Measurements from ENCODE around the gene MAST1.

DNA sequence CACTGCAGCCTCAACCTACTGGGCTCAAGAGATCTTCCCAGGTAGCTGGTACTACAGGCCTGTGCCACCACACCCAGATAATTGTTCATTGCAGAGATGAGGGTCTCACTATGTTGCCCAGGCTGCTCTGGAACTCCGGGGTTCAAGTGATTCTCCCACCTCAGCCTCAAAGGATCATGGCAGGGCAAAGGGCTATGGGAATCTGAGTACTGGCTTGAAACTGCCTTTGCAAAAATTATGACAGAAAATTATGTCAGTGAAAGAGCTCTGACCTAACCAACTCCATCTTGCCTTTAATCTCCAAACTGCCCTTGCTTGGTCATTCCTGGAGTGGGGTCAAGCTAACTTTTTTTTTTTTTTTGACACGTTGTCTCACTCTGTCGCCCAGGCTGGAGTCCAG lies 44.3 kb downstream of the MAST1 start:
- TF ChIP-seq POLR2A (IDR thresholded peaks at IDR 0.05; ENCODE audit: low read depth) (no peak), POLR2AphosphoS5 (IDR thresholded peaks at IDR 0.05) (no peak)
- TF ChIP-seq, protein P1, sequence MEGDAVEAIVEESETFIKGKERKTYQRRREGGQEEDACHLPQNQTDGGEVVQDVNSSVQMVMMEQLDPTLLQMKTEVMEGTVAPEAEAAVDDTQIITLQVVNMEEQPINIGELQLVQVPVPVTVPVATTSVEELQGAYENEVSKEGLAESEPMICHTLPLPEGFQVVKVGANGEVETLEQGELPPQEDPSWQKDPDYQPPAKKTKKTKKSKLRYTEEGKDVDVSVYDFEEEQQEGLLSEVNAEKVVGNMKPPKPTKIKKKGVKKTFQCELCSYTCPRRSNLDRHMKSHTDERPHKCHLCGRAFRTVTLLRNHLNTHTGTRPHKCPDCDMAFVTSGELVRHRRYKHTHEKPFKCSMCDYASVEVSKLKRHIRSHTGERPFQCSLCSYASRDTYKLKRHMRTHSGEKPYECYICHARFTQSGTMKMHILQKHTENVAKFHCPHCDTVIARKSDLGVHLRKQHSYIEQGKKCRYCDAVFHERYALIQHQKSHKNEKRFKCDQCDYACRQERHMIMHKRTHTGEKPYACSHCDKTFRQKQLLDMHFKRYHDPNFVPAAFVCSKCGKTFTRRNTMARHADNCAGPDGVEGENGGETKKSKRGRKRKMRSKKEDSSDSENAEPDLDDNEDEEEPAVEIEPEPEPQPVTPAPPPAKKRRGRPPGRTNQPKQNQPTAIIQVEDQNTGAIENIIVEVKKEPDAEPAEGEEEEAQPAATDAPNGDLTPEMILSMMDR (IDR thresholded peaks at IDR 0.05): no peak
